Measurements from ENCODE around the gene TVP23C.

GRCh38 chr17:15480204-15480603, 83.1 kb downstream of the TVP23C start:
- TF ChIP-seq ZC3H10 (CRISPR knock-in tag; IDR thresholded peaks at IDR 0.05): no peak
- TF ChIP-seq, protein P1, sequence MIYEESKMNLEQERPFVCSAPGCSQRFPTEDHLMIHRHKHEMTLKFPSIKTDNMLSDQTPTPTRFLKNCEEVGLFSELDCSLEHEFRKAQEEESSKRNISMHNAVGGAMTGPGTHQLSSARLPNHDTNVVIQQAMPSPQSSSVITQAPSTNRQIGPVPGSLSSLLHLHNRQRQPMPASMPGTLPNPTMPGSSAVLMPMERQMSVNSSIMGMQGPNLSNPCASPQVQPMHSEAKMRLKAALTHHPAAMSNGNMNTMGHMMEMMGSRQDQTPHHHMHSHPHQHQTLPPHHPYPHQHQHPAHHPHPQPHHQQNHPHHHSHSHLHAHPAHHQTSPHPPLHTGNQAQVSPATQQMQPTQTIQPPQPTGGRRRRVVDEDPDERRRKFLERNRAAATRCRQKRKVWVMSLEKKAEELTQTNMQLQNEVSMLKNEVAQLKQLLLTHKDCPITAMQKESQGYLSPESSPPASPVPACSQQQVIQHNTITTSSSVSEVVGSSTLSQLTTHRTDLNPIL (CRISPR knock-in tag; IDR thresholded peaks at IDR 0.05; ENCODE audit: low read depth): no peak
- TF ChIP-seq ARNTL (CRISPR knock-in tag; IDR thresholded peaks at IDR 0.05; ENCODE audit: borderline replicate concordance, low read depth): no peak
- no peak for TF ChIP-seq OSR1 (CRISPR knock-in tag; IDR thresholded peaks at IDR 0.05)
- no peak for TF ChIP-seq CSDC2 (CRISPR knock-in tag; IDR thresholded peaks at IDR 0.05)
- no peak for TF ChIP-seq TSHZ2 (CRISPR knock-in tag; IDR thresholded peaks at IDR 0.05)
- TF ChIP-seq, protein P2, sequence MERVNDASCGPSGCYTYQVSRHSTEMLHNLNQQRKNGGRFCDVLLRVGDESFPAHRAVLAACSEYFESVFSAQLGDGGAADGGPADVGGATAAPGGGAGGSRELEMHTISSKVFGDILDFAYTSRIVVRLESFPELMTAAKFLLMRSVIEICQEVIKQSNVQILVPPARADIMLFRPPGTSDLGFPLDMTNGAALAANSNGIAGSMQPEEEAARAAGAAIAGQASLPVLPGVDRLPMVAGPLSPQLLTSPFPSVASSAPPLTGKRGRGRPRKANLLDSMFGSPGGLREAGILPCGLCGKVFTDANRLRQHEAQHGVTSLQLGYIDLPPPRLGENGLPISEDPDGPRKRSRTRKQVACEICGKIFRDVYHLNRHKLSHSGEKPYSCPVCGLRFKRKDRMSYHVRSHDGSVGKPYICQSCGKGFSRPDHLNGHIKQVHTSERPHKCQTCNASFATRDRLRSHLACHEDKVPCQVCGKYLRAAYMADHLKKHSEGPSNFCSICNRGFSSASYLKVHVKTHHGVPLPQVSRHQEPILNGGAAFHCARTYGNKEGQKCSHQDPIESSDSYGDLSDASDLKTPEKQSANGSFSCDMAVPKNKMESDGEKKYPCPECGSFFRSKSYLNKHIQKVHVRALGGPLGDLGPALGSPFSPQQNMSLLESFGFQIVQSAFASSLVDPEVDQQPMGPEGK (CRISPR knock-in tag; IDR thresholded peaks at IDR 0.05; ENCODE audit: borderline replicate concordance): no peak
- TF ChIP-seq, protein P3, sequence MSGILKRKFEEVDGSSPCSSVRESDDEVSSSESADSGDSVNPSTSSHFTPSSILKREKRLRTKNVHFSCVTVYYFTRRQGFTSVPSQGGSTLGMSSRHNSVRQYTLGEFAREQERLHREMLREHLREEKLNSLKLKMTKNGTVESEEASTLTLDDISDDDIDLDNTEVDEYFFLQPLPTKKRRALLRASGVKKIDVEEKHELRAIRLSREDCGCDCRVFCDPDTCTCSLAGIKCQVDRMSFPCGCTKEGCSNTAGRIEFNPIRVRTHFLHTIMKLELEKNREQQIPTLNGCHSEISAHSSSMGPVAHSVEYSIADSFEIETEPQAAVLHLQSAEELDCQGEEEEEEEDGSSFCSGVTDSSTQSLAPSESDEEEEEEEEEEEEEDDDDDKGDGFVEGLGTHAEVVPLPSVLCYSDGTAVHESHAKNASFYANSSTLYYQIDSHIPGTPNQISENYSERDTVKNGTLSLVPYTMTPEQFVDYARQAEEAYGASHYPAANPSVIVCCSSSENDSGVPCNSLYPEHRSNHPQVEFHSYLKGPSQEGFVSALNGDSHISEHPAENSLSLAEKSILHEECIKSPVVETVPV (CRISPR knock-in tag; IDR thresholded peaks at IDR 0.05): no peak
- TF ChIP-seq ZNF70 (CRISPR knock-in tag; IDR thresholded peaks at IDR 0.05): no peak
- TF ChIP-seq ZNF565 (CRISPR knock-in tag; conservative IDR thresholded peaks at IDR 0.05; ENCODE audit: low read depth): no peak
- TF ChIP-seq RARB (CRISPR knock-in tag; IDR thresholded peaks at IDR 0.05): no peak

All from SK-N-SH treated with all-trans-retinoic acid at 6 μM for 48 hours (cell line).